Measurements from ENCODE around the gene PRDM16.
A peak's percentile ranks its signal among the peaks of the same experiment; 100 is the strongest.

Gene PRDM16

GRCh38 chr1:3440711-3441409, 371.9 kb downstream of the PRDM16 start:
- DNase-seq, result no peak

GRCh38 chr1:3441410-3441847, 372.4 kb downstream of the PRDM16 start:
- DNase-seq, result no peak

GRCh38 chr1:3441880-3442279, 372.9 kb downstream of the PRDM16 start:
- DNase-seq, result no peak

GRCh38 chr1:3442331-3442730, 373.3 kb downstream of the PRDM16 start:
- no peak for DNase-seq

GRCh38 chr1:3442901-3443300, 373.9 kb downstream of the PRDM16 start:
- no peak for DNase-seq

GRCh38 chr1:3443807-3444206, 374.8 kb downstream of the PRDM16 start:
- no peak for DNase-seq

- no peak for DNase-seq
Measured at GRCh38 chr1:3444298-3444697, 375.3 kb downstream of the PRDM16 start.

GRCh38 chr1:3444736-3445135, 375.7 kb downstream of the PRDM16 start:
- no peak for DNase-seq

GRCh38 chr1:3450202-3450863, 381.3 kb downstream of the PRDM16 start:
- DNase-seq, result no peak

GRCh38 chr1:3450983-3451382, 382.0 kb downstream of the PRDM16 start:
- no peak for DNase-seq

GRCh38 chr1:3451994-3452865, 383.2 kb downstream of the PRDM16 start:
- no peak for DNase-seq

- DNase-seq, result no peak
Measured at GRCh38 chr1:3452866-3453175, 383.8 kb downstream of the PRDM16 start.

GRCh38 chr1:3453203-3453761, 384.3 kb downstream of the PRDM16 start:
- peak; percentile 76 for DNase-seq

GRCh38 chr1:3453891-3454810, 385.1 kb downstream of the PRDM16 start, which contains the start of gene ARHGEF16:
ARHGEF16 (plus strand) TSS chr1:3454665; CDS start chr1:3463085, 8,420 bp downstream.
- peak; percentile 31 for DNase-seq

GRCh38 chr1:3454811-3455618, 386.0 kb downstream of the PRDM16 start:
- DNase-seq, result peak; percentile 10

- no peak for DNase-seq
Measured at GRCh38 chr1:3455670-3456448, 386.9 kb downstream of the PRDM16 start.

GRCh38 chr1:3456449-3456963, 387.5 kb downstream of the PRDM16 start:
- no peak for DNase-seq

GRCh38 chr1:3456964-3457909, 388.2 kb downstream of the PRDM16 start:
- no peak for DNase-seq
